NCI-H2196 treated with DMSO at 0.1 percent for 48 hours (cell line): Measurements from ENCODE around the gene POTEH.
"Not testable (repeated sequence)": the region's sequence is repeated elsewhere in the genome, so short reads cannot be mapped to it uniquely, and the experiment has no call there.

ENCODE experiments used
- DNase-seq: peaks from one replicate; lab custom pipeline; 2025; ENCODE audit not compliant: unreplicated experiment; lab: John Stamatoyannopoulos, UW

The POTEH gene

DNA sequence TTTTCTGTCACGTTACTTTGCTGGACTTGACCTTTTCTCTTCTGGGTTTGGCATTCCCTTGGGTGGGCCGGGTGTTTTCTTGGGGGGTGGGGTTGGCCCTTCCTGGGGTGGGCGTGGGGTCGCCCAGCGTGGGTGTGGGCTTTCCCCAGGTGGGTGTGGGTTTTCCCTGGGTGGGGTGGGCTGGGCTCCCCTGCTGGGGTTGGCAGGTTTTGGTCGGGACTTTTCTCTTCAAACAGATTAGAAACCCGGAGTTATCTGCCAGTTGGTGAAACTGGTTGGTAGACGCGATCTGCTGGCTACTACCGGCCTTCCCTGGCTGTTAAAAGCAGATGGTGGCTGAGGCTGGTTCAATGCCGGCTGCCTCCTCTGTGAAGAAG lies at the start of gene POTEH:
Gene POTEH (plus strand): TSS at position 278 of the 377 bp plus-strand sequence. CDS start 52 bp downstream, at position 330.
- DNase-seq: not testable (repeated sequence)

DNA sequence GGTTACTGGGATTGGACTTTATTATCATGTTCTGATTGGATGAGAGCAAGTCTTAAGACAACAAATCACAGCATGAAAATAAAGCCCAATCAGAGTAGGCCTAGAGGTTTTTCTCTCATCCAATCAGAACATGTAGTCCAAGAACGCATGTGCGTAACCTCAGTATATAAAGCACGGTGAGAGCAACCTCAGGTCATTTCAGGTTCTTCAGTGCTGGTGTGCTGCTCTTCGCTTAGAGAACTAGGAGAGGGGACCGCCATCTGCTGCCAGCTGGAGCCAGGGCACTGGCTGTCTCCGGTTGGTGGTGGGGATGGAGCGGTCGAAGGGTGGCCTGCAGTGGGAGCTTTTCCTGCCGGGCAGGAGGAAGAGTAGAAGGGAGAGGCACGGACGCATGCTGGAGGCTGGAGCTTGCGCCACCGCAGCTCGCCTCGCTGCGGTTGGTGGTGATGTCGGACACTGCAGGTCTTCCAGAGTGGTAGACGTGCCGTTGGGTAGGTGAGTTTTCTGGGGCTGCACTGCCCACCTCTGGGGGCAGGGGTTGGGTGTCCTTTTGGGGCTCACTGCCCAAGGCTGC lies 47.5 kb upstream of the POTEH start:
- DNase-seq: not testable (repeated sequence)

DNA sequence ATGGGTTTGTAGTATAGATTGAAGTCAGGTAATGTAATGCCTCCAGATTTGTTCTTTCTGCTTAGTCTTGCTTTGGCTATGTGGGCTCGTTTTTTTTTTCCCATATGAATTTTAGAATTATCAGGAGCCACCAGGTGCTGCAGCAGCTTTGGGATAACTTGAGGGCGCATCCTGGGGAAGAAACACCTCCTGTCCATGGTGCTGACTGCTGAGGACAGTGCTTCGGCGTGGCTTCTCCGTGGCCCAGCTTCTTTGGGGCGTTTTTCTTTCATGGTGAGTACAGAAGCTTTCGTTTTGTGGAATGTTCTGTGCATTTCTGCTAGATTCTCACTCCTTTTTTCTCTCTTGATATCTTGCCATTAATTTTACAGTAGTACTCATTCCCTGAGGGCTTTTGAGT lies 37.9 kb upstream of the POTEH start:
- DNase-seq: not testable (repeated sequence)

DNA sequence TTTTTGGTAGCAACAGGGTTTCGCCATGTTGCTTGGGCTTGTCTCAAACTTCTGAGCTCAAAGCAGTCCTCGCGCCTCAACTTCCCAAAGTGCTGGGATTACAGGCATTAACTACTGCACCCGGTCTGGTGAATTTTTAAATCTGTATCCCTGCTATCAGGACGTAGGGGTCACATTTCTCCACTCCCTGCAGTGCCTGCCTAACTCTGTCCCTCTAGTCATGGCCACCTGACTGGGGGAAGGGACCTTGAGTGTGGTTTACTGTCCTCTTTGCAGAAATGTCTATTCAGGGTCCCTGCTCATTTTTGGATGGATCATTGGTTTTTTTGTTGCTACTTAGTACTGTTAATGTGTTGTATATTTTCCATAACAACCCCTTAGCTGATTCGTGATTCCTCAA lies 37.1 kb upstream of the POTEH start:
- not testable (repeated sequence) for DNase-seq

DNA sequence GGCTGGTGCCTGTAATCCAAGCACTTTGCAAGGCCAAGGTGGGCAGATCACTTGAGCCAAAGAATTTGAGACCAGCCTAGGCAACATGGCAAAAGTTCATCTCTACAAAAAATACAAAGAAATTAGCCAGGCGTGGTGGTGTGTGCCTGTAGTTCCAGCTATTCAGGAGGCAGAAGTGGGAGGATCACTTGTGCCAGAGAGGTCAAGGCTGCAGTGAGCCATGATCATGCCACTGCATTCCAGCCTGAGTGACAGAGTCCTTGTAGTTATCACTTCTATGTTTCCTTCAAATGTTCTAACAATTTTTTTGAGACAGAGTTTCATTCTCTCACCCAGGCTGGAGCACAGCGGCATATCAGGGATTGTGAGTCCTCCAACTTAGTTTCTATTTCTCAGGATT lies 36.6 kb upstream of the POTEH start:
- DNase-seq: not testable (repeated sequence)

DNA sequence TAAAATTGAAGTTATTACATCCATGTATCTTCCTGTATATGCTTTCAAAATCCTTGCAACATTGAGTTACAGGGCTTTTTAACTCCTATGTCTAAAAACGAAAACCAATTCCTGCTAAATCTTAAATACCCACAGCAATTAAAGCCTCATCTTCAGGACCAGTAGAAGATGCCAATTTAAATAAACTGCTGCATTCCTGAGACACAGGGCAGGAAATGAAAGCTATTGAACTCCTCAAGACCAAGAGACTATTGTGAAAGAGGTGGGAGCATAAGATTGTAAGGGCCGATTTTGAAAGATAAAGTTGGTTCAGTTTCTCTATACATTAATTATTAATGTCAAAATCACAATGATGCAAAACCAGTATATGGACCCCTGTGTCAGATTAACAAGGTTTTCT lies 28.7 kb upstream of the POTEH start:
- not testable (repeated sequence) for DNase-seq

DNA sequence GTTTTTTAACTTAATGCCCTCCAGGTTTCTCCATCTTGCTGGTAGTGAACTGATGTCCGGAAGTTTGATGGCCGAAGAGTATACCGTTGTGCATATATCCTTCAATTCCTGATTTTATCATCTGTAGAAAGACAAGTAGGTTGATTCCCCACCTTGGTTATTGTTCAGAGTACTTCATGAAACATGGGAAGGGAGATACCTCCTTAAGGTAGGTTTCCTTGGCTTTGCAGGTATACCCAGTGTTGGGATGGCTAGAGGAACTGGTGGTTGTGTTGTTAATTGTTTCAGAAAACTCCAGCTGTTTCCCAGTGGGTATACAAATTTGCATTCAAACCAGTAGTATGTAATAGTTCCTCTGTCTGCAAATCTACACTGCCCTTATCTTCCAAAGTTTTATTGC lies 25.1 kb upstream of the POTEH start:
- not testable (repeated sequence) for DNase-seq

DNA sequence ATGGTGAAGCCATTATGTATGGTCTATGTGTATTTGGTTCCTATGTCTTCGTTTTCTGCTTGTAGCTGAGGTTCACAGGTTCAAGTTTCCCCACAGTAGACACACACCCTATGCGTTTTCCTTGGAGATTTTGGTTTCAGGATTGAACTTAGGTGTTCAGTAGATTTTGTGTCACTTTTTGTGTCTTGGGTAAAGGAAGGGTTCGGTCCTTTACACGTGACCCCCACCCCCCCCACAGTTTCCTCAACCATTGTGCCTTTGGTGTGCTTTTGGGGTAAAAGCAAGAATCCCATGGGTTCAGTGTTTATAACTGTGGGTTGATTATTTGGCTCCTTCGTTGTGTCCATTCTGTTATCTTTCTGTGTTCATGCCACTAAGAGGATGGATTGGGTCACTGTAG lies 24.3 kb upstream of the POTEH start:
- DNase-seq: not testable (repeated sequence)

DNA sequence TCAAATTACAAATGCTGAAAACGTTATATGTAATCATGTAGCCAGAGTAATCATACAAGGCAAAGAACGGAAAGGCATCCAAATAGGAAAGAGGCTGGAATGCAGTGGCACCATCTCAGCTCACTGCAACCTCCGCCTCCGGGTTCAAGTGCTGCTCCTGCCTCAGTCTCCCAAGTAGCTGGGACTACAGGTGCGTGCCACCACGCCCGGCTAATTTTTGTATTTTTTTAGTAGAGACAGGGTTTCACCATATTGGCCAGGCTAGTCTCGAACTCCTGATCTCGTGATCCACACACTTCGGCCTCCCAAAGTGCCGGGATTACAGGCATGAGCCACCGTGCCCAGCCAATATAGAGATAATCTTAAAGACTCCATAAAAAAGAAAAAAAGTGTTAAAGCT lies 20.4 kb upstream of the POTEH start:
- DNase-seq: not testable (repeated sequence)

DNA sequence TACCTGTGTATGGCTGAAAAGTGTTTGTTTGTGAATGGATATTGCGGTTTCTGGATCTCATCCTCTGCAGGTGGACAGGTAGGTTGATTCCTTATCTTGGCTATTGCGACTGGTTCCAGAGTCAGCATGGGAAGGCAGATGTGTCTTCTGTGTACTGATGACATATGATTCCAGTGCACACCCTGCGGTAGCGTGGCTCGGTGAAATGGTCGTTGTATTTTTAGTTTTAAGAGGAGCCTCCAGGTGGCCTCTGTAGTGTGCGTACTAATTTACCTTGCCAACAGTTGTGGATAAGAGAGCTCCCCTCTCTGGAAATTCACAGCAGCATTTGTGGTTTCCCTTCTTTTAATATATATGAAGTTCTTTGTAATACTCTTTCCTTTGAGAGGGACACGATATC lies 10.1 kb upstream of the POTEH start:
- DNase-seq: not testable (repeated sequence)

DNA sequence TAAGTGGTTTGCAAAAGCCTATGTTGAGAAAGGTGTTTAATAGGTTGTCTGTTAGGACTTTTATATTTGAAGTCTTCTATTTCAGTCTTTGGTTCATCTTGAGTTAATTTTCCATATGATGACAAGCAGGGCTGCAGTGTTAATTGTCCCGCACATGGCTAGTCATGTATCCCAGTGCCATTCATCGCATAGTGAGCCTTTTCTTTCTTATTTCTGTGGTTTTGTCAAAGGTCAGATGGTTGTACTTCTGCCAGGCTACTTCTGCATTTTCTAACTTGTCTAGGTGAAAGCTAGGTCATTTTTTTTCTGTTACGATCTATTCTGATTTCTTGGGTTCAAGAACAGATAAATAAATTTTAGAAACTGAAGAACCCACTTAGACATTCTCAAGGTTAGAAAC lies 5.7 kb upstream of the POTEH start:
- not testable (repeated sequence) for DNase-seq

DNA sequence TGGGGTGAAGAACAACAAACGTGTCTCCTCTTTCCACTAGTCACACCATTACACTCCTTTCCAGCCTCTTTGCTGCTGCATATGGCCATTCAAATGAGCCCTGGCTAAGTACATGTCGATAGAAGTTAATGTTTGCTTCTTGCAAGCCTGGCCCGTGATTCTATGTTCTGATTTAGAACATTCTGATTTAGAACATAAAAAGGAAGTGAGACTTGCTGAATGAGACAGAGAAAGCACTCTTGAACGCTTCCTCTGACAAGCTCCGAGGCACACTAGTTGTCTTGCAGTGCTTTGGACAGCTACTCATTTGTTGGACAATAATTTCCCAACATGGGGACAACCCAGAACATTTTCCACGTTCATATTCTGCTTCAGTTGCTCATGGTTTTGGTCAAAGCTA lies 5.1 kb upstream of the POTEH start:
- DNase-seq: not testable (repeated sequence)

DNA sequence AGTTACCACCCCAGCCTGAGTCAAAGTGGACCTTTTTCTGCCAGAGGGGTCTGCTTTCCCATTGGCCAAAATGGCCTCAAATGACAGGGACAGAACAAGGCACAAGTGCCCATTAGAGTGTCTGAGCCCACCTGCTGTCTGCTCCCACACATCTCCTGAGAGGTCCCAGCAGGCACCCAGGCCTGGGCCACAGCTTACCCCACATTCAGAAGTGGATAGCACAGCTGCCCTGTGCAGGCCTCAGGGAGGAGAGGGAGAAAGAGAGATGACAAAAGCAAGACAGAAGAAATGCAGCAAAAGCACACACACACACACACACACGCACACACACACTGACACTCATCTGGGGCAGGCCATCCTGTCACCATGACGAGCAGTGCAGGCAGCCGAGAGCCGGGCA lies 4.2 kb upstream of the POTEH start:
- not testable (repeated sequence) for DNase-seq

DNA sequence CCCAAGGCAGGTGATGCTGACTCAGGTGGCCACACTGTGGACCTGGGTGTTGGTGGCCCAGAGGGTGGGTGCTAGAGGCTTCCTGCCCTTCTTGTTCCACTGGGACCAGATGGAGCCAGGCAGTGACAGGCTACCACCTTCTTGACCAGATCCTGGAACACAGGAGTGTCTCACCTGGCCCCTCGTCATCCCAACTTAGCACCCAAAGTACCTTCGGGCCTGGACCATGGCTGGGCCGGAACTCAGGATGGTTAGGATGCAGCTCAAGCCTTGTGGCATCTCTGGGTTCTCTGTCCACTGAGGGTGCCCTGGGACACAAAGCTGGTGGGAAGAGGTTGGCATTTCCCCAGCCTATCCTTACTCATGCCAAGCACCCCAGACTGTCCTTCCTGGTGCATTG lies 2.7 kb upstream of the POTEH start:
- not testable (repeated sequence) for DNase-seq

DNA sequence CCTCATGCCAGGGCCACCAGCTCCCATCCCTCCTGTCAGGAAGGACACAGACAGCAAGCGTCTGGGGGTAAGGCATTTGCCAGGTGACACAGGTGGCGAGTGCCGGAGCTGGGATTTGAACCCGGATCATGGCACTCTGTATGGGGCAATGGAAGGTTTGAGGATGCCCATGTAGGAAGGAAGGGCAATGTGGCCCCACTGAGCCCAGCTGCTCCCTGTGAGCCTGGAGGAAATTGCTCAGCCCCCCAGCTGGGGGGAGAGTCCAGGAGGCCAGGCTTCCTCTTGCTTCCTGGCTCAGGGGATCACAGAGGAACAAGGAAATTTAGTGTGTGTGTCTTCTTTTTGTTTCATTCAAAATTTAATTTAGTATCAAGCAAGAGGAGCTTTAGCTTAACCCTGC lies 2.1 kb upstream of the POTEH start:
- not testable (repeated sequence) for DNase-seq

DNA sequence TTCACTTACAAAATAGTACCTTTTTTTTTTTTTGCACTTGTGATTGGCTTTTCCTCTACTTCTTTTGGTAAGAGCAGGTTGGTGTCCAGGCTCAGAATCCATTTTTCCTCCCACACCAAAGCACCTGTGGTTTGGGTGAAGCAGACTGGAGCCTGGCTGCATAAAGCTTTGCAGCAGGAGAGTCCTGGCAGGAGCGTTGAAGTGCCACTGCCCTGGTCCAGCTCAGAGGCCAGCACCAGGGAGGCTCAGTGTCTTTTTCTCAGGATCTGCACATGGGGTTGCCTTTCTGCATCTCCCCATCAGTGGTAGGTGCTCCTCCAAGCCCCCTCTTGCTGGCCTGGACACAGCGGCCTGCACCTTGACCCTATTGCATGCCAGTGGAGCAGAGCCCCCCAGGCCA lies 1.7 kb upstream of the POTEH start:
- not testable (repeated sequence) for DNase-seq

DNA sequence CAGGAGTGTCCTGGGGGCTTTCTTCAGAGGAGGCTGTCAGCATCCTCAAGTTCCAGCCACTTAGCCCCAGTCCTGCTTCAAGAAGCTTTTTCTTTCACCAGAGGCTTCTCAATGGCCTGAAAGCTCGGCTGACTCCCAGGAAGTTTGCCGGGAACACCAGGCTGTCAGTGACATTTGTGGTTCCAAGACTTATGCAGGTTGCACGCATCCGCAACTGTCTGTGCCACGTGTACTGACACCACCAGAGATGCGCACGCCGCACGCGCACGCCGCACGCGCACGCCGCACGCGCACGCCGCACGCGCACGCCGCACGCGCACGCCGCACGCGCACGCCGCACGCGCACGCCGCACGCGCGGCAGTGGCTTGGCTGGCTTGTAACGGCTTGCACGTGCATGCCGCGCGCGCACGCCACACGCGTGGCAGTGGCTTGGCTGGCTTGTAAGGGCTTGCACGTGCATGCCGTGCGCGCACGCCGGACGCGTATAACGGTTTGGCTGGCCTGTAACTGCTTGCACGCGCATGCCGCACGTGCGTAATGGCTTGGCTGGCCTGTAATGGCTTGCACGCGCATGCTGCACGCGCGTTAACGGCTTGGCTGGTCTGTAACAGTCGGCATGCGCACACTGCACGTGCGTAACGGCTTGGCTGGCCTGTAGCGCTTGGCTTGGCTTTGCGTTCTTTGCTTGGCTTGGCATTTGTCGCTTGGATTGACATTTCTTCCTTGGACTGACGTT lies 646 bp upstream of the POTEH start:
- DNase-seq: not testable (repeated sequence)

DNA sequence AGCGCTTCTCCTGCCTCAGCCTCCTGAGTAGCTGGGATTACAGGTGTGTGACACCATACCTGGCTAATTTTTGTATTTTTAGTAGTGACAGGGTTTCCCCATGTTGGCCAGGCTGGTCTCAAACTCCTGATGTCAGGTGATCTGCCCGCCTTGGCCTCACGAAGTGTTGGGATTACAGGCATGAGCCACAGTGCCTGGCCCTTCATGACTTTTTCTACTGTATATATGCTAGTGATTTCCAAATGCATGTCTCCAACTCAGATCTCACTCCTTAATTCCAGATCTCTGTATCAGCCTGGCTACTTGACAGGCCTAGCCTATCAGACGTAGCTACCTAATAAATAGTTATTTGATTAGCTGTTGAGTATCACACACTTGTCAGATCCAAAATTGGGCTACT lies 23.8 kb downstream of the POTEH start:
- DNase-seq: not testable (repeated sequence)

DNA sequence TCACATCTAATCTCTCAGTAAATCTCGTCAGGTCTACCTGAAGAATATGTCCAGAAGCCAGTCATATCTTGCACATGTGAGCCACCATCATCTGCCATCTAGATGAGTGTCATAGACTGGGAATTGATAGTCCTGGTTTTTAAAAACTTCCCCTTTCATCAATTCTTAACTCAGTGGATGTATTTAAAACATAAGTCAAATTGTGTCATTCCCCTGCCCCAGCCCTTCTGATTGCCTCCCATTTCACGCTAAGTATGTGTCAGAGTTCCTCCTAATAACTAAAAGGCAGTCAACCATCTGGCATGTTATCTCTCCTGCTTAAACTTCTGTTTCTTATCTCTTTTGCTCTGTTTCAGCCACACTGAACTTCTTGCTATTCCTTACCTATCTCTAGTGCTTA lies 24.3 kb downstream of the POTEH start:
- not testable (repeated sequence) for DNase-seq

DNA sequence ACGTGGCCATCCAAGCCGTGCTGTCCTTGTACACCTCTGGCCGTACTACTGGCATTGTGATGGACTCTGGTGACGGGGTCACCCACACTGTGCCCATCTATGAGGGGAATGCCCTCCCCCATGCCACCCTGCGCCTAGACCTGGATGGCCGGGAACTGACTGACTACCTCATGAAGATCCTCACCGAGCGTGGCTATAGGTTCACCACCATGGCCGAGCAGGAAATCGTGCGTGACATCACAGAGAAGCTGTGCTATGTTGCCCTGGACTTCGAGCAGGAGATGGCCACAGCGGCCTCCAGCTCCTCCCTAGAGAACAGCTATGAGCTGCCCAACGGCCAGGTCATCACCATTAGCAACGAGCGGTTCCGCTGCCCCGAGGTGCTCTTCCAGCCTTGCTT lies 32.1 kb downstream of the POTEH start:
- DNase-seq: not testable (repeated sequence)

DNA sequence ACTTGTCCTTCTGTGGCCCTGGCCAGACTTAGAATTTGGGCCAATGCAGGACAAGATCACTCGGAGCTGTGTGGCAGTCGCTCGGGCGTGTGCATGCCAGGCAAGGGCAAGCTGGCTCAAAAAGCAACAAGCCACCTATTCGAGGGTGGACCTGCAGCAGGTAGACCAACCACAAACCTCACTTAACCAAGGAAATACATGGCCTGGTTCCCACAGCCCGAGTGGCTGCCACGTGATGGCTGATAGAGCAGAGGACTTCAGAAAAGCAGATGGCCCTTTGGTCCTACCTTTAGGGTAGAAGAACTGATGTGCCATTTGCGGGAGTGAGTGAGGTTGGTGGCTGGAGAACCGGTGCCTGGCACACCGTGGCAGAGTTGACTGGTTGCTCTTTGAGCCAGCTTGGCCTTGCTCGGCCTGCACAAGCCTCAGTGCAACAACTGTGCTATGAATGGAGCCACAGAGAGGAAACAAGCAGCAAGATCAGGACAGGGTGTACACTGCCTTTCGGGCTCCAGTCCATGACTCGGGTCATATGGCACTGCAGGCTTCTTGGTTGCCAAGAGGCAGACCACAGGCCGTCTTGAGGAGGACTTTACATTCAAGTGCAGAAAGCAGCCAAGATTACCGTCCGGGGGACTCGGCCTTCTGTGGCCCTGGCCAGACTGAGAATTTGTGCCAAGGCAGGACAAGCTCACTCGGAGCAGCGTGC lies 39.5 kb downstream of the POTEH start:
- DNase-seq: not testable (repeated sequence)

DNA sequence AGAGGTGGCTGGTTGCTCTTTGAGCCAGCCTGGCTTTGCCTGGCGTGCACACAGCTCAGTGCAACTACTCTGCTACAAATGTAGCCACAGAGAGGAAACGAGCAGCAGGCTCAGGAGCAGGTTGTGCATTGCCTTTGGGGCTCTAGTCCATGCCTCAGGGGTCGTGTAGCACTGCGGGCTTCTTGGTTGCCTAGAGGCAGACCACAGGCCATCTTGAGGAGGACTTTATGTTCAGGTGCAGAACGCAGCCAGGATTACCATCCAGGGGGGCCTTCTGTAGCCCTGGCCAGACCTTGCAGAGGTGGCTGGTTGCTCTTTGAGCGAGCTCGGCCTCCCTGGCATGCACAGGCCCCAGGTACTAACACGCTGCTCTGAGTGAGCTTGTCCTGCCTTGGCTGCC lies 41.2 kb downstream of the POTEH start:
- not testable (repeated sequence) for DNase-seq
